Activated naive CD4-positive, alpha-beta T cell treated with anti-CD3 and anti-CD28 coated beads, Interleukin-2, amount 50 U/mL, for 16 hours (primary cell): ENCODE data around the gene IQUB.
"Not testable (repeated sequence)": the region's sequence is repeated elsewhere in the genome, so short reads cannot be mapped to it uniquely, and the experiment has no call there.

Experiments
- DNase-seq: peaks from one replicate; pipeline ENCODE4 v3.0.0-alpha.2; 2020

IQUB gene

DNA sequence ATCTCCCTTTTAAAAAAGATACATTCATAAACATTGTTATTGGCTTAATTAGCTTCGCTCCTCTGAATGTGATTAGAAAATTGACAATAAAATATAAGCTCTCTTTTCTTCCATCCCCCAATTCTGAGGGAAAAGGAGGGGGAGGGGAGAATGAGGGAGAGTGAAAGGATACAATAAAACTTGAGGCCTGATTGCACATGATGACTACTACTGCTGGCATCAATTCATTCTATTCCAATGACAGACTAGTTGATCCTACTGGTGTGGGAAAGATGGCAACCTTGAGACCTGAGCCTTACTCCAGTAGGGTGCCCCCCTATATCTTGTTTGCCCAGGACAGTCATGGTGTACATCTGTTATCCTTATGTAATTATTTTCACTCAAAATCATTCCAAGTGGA is 4.5 kb upstream of the IQUB start:
- no peak for DNase-seq

- no peak for DNase-seq
Measured at GRCh38 chr7:123538189-123538714, 3.9 kb upstream of the IQUB start.

GRCh38 chr7:123537026-123537642 is 2.7 kb upstream of the IQUB start:
- DNase-seq = no peak

DNA sequence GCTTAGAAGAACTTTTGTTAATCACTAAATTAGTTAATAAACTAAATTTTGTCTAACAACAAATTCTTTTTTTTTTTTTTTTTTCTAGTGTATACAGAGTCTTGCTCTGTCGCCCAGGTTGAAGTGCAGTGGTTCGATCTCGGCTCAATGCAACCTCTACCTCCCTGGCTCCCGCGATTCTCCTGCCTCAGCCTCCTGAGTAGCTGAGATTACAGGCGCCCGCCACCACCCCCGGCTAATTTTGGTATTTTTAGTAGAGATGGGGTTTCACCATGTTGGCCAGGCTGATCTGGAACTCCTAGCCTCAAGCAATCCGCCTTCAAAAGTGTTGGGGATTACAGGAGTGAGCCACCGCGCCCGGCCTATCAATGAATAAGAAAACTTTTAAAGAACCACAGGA is 1.1 kb upstream of the IQUB start:
- no peak for DNase-seq

- DNase-seq = peak; percentile 20
Measured at GRCh38 chr7:123533929-123534382, 439 bp downstream of the IQUB start.

GRCh38 chr7:123533553-123533917 is 860 bp downstream of the IQUB start:
- no peak for DNase-seq

DNA sequence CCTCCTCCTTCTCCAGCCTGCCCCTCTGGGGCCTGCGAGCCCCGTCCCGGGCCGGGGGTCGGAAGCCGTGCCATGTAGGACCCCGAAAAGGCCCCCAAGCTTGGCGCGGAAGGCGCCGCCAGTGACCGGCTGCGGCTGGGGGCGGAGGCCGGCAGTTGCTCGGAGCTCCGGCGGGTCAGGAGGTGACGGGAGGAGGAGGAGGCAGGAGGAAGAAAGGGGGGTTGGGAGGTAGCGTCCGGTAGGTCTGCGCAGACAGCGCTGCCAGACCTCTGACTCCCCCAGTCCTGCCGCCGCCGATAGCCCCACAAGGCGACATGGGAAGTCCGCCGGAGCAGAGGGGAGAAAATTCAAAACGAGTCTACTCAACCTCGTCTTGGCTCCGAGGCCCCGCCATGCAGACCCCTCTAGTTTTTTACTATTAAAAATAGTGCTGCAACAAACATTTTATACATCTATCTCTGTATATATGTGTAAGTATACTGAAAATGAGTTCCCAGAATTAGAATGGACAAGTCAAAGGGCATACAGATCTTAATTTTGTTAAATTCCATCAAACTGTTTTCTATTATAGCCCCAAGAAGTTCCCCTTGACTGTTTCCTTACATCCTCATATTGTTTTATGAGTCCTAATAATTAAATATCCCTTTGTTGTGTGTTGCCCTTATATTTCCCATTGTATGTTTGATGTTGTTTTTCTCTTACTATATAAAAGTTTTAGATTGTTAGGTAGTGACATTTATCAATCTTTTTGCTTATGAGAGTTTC is 1.4 kb downstream of the IQUB start:
- peak; percentile 14 for DNase-seq

DNA sequence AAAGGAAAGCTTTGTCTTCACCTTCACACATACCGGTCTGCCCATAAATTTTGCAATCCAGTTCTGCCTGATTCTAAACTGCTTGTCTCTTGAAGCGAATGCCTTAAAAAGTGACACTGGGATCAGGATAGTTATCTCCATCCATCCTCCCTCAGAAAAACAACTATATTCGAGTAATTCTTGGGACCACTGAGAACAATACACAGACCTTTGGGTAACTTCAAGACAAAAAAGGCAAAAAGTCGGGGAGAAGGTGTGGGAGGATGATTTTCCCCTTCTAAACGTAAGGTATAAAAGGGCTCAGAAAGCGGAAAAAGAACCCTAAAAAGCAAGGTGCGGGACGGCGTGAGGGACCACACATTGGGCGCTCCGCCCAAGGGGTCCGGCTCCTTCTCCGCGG is 2.1 kb downstream of the IQUB start:
- DNase-seq = not testable (repeated sequence)

- DNase-seq = not testable (repeated sequence)
Measured at GRCh38 chr7:123530035-123530591, 4.3 kb downstream of the IQUB start.

- DNase-seq = no peak
Measured at GRCh38 chr7:123528265-123528664, 6.1 kb downstream of the IQUB start.

DNA sequence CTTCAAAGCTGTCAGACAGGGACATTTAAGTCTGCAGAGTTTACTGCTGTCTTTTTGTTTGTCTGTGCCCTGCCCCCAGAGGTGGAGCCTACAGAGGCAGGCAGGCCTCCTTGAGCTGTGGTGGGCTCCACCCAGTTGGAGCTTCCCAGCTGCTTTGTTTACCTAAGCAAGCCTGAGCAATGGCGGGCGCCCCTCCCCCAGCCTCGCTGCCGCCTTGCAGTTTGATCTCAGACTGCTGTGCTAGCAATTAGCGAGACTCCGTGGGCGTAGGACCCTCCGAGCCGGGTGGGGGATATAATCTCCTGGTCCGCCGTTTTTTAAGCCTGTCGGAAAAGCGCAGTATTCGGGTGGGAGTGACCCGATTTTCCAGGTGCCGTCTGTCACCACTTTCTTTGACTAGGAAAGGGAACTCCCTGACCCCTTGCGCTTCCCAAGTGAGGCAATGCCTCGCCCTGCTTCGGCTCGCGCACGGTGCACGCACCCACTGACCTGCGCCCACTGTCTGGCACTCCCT is 6.6 kb downstream of the IQUB start:
- DNase-seq = not testable (repeated sequence)

DNA sequence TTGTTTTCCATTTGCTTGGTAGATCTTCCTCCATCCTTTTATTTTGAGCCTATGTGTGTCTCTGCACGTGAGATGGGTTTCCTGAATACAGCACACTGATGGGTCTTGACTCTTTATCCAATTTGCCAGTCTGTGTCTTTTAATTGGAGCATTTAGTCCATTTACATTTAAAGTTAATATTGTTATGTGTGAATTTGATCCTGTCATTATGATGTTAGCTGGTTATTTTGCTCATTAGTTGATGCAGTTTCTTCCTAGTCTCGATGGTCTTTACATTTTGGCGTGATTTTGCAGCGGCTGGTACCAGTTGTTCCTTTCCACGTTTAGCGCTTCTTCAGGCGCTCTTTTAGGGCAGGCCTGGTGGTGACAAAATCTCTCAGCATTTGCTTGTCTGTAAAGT is 7.9 kb downstream of the IQUB start:
- not testable (repeated sequence) for DNase-seq

DNA sequence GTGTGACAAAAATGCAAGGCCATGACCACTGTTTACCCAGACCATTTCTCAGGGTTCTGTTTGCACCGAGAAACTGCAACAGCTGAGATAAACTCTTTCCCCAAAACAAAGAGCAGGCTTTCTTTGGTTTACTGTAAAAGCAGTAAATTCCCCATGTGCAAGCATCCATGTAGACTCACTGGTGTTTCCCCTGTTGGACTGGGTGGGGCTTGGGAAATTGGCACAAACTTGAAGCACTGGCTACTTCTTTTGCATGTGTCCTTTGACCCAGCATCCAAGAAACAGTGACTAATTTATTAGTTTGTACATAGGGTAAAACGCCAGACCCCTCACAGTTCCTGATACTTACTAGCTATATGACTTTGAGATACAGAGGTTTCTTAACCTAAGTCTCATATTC is 12.3 kb downstream of the IQUB start:
- DNase-seq = no peak

DNA sequence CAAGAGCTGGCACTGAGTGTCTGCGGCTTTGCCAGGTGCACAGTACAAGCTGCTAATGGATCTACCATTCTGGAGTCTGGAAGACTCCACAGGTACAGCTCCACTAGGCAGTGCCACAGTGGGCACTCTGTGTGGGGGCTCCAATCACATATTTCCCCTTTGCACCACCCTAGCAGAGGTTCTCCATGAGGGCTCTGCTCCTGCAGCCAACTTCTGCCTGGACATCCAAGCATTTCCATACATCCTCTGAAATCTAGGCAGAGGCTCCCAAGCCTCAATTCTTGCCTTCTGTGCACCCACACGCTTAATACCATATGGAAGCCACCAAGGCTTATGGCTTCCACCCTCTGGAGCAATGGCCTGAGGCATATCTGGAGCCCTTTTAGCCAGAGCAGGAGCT is 29.2 kb downstream of the IQUB start:
- DNase-seq = no peak

- no peak for DNase-seq
Measured at GRCh38 chr7:123502201-123502600, 32.2 kb downstream of the IQUB start.

- DNase-seq = no peak
Measured at GRCh38 chr7:123500878-123501489, 33.4 kb downstream of the IQUB start.

DNA sequence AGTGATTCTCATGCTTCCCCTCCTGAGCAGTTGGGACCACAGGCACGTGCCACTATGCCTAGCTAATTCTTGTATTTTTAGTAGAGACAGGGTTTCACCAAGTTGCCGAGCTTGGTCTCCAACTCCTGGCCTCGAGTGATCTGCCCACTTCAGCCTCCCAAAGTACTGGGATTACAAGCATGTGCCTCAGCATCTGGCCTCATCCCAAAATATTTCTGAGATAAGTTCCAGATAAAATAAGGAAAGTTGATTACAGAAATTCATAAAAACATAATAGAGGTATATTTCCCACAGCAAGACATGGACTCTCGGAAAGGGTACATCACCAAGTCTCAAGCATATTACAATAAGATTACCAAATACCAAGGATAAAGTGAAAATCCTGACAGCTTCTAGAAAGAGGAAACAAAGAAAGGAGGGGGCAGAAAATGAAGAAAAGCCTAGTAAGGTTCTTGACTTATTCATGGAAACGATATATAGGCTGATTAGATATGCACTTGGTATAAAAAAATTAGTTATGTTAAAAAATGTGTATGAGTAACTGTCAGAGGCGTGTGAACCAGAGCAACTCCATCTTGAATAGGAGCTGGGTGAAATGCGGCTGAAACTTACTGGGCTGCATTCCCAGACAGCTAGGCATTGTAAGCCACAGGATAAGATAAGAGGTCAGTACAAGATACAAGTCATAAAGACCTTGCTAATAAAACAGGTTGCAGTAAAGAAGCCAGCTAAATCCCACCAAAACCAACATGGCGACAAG is 35.0 kb downstream of the IQUB start:
- no peak for DNase-seq

GRCh38 chr7:123498601-123499000 is 35.8 kb downstream of the IQUB start:
- DNase-seq = no peak

DNA sequence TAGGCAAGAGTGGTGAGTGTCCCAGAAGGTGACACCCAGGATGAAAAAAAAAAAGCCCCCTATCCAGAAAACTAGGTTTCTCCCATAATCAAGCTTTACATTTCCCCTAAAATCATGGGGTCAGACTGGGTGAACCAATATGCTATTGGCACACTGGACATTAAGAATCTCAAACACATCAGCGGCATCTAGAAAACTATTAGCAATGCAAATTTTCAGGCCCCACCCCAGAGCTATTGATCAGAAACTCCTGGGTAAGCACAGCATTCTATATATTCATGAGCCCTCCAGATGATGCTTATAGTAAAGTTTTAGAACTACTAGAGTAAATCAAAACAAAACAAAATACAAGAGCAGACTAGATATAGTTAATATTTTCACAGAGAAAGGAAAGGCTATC is 36.4 kb downstream of the IQUB start:
- DNase-seq = no peak

DNA sequence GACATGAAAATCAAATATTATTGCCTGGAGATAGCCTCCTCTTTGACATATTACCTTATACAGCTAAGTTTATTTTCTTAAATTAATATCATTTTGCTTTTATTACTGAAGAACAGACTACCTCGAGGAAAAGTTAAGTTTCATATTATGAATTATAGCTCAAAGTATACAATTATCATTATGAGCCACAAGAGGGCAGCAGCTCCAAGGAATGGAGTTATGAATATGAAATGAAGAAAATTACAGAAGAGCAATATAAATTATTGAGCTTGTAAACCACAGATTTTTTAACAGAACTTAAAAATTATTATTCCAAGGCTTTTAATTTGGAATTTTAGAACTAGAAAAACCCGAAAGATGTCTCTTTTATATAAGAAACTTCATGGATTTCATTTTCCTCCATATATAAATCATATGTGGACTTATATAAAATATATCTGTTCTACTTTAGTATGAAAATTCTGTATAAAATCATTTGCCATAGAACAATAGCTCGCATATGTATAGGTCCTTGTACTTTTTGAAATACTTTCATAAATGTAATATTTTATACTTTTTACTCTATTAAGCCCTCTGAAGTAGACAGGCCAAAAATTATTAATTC is 40.1 kb downstream of the IQUB start:
- DNase-seq = no peak

GRCh38 chr7:123492485-123492884 is 41.9 kb downstream of the IQUB start:
- no peak for DNase-seq

DNA sequence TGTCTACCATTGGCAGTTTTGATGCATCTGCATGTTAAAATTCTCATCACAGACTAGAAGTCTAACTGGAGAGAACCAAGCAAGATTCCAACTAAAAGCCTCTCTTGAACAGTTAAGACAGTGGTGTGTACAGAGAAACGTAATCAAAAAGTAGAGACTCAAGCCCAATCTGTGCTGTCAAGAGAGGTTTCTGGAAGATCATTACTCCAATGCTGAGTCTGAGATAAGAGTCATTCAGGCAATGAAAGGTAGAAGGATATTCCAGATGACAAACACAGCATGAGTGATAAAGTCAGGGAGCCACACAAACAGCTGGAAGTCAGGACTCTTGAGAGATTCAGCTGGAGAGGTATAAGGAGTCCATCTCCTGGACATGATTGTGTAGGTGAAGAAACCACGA is 48.7 kb downstream of the IQUB start:
- no peak for DNase-seq
